ENCODE results near the gene NNMT.
"Not testable (repeated sequence)": the region's sequence is repeated elsewhere in the genome, so short reads cannot be mapped to it uniquely, and the experiment has no call there.

The NNMT gene

GRCh38 chr11:114330373-114330772 lies 34.2 kb downstream of the NNMT start:
- no peaks in the 10 kb centered on the region for H3K4me1 ChIP-seq
- no peaks in the 10 kb centered on the region for H3K9me3 ChIP-seq (ENCODE audit: control insufficient read depth, low read length)
- no peaks in the 10 kb centered on the region for H3K27me3 ChIP-seq (ENCODE audit: control insufficient read depth, insufficient read depth, low read length)
- no peak overlapping the region for H3K4me3 ChIP-seq (ENCODE audit: low read depth, low read length)
- no peak for TF ChIP-seq CTCF (IDR thresholded peaks at IDR 0.05)
- no peak overlapping the region for H3K4me2 ChIP-seq (ENCODE audit: low read length)
- no peaks in the 10 kb centered on the region for H3K79me2 ChIP-seq
- no peak overlapping the region for H2AFZ ChIP-seq
- H3K9ac ChIP-seq, result no peak overlapping the region
- H3K27ac ChIP-seq, result no peak overlapping the region
- H3K36me3 ChIP-seq (ENCODE audit: control insufficient read depth, insufficient read depth, low read length), result no peaks in the 10 kb centered on the region

GRCh38 chr11:114340311-114341131 lies 44.3 kb downstream of the NNMT start:
- H3K27ac ChIP-seq, result peak overlapping the region; percentile 52
- no peak overlapping the region for H3K9ac ChIP-seq
- TF ChIP-seq CTCF (IDR thresholded peaks at IDR 0.05), result peak; percentile 71
- no peaks in the 10 kb centered on the region for H3K36me3 ChIP-seq (ENCODE audit: control insufficient read depth, insufficient read depth, low read length)
- H3K9me3 ChIP-seq (ENCODE audit: control insufficient read depth, low read length), result no peaks in the 10 kb centered on the region
- peak overlapping the region; percentile 45 for H3K4me3 ChIP-seq (ENCODE audit: low read depth, low read length)
- H3K4me1 ChIP-seq, result no peaks in the 10 kb centered on the region
- peak overlapping the region; percentile 64 for H2AFZ ChIP-seq
- no peaks in the 10 kb centered on the region for H3K27me3 ChIP-seq (ENCODE audit: control insufficient read depth, insufficient read depth, low read length)
- H3K4me2 ChIP-seq (ENCODE audit: low read length), result peak overlapping the region; percentile 88
- H3K79me2 ChIP-seq, result no peaks in the 10 kb centered on the region

- not testable (repeated sequence) for H3K4me2 ChIP-seq (ENCODE audit: low read length); H3K36me3 ChIP-seq (ENCODE audit: control insufficient read depth, insufficient read depth, low read length); H3K79me2 ChIP-seq; H3K4me3 ChIP-seq (ENCODE audit: low read depth, low read length); H3K9me3 ChIP-seq (ENCODE audit: control insufficient read depth, low read length); H3K4me1 ChIP-seq; H2AFZ ChIP-seq; H3K9ac ChIP-seq; H3K27me3 ChIP-seq (ENCODE audit: control insufficient read depth, insufficient read depth, low read length); H3K27ac ChIP-seq
These were observed 45.5 kb downstream of the NNMT start for GRCh38 chr11:114341667-114342066.

GRCh38 chr11:114342476-114342875 lies 46.3 kb downstream of the NNMT start:
- Histone ChIP-seq H3K4me2 (ENCODE audit: low read length) (no peak overlapping the region), H3K27me3 (ENCODE audit: control insufficient read depth, insufficient read depth, low read length) (no peaks in the 10 kb centered on the region), H2AFZ (no peak overlapping the region), H3K36me3 (ENCODE audit: control insufficient read depth, insufficient read depth, low read length) (no peaks in the 10 kb centered on the region), H3K9ac (no peak overlapping the region), H3K4me1 (no peaks in the 10 kb centered on the region), H3K9me3 (ENCODE audit: control insufficient read depth, low read length) (no peaks in the 10 kb centered on the region), H3K27ac (no peak overlapping the region), H3K79me2 (no peaks in the 10 kb centered on the region), H3K4me3 (ENCODE audit: low read depth, low read length) (no peak overlapping the region)
- TF ChIP-seq CTCF (IDR thresholded peaks at IDR 0.05), result no peak

GRCh38 chr11:114343020-114343419 lies 46.8 kb downstream of the NNMT start:
- no peak for TF ChIP-seq CTCF (IDR thresholded peaks at IDR 0.05)
- Histone ChIP-seq H3K9me3 (ENCODE audit: control insufficient read depth, low read length) (no peaks in the 10 kb centered on the region), H3K4me3 (ENCODE audit: low read depth, low read length) (no peak overlapping the region), H3K4me2 (ENCODE audit: low read length) (no peak overlapping the region), H2AFZ (no peak overlapping the region), H3K27ac (no peak overlapping the region), H3K4me1 (no peaks in the 10 kb centered on the region), H3K9ac (no peak overlapping the region), H3K27me3 (ENCODE audit: control insufficient read depth, insufficient read depth, low read length) (no peaks in the 10 kb centered on the region), H3K36me3 (ENCODE audit: control insufficient read depth, insufficient read depth, low read length) (no peaks in the 10 kb centered on the region), H3K79me2 (no peaks in the 10 kb centered on the region)
